ENCODE measurements around the gene NAGS.
"Not testable (repeated sequence)": the region's sequence is repeated elsewhere in the genome, so short reads cannot be mapped to it uniquely, and the experiment has no call there.

Gene NAGS

GRCh38 chr17:44004077-44004760 is at the start of gene NAGS:
TSS of gene NAGS (plus strand) at chr17:44004622. CDS start at chr17:44004664, 42 bp downstream.
- DNase-seq, result peak; percentile 25

GRCh38 chr17:43956222-43956621 is 48.2 kb upstream of the NAGS start:
- DNase-seq, result no peak

GRCh38 chr17:43958748-43959352 is 45.6 kb upstream of the NAGS start:
- DNase-seq, result no peak

- DNase-seq, result not testable (repeated sequence)
Observed at GRCh38 chr17:43961292-43961691, 43.1 kb upstream of the NAGS start.

- no peak for DNase-seq
Observed at GRCh38 chr17:43961954-43962353, 42.5 kb upstream of the NAGS start.

- no peak for DNase-seq
Observed at GRCh38 chr17:43962479-43962878, 41.9 kb upstream of the NAGS start.

- no peak for DNase-seq
Observed at GRCh38 chr17:43966276-43966675, 38.1 kb upstream of the NAGS start.

GRCh38 chr17:43967251-43967875 is 37.1 kb upstream of the NAGS start:
- DNase-seq, result no peak

- DNase-seq, result no peak
Observed at GRCh38 chr17:43970366-43970765, 34.1 kb upstream of the NAGS start.

- not testable (repeated sequence) for DNase-seq
Observed at GRCh38 chr17:43971436-43971835, 33.0 kb upstream of the NAGS start.

GRCh38 chr17:43972444-43973212 is 31.8 kb upstream of the NAGS start:
- not testable (repeated sequence) for DNase-seq

- no peak for DNase-seq
Observed at GRCh38 chr17:43974382-43975266, 29.8 kb upstream of the NAGS start.

- no peak for DNase-seq
Observed at GRCh38 chr17:43975898-43976297, 28.5 kb upstream of the NAGS start.

- DNase-seq, result no peak
Observed at GRCh38 chr17:43976963-43977837, 27.2 kb upstream of the NAGS start.

GRCh38 chr17:43978078-43978477 is 26.3 kb upstream of the NAGS start:
- no peak for DNase-seq

GRCh38 chr17:43979011-43979410 is 25.4 kb upstream of the NAGS start:
- no peak for DNase-seq

- no peak for DNase-seq
Observed at GRCh38 chr17:43979671-43980070, 24.8 kb upstream of the NAGS start.

- no peak for DNase-seq
Observed at GRCh38 chr17:43982171-43982570, 22.3 kb upstream of the NAGS start.

GRCh38 chr17:43983196-43983514 is 21.3 kb upstream of the NAGS start:
- no peak for DNase-seq

GRCh38 chr17:43983515-43984411 is 20.7 kb upstream of the NAGS start:
- DNase-seq, result no peak

GRCh38 chr17:43984521-43984920 is 19.9 kb upstream of the NAGS start:
- no peak for DNase-seq
